ENCODE measurements around the gene SERPINA1. TPM values are rescaled to one million over a fixed set of nuclear protein-coding genes. Genes with fewer than 3 reads are reported as not detected.

The SERPINA1 gene
- total RNA-seq, 1 donor from 2014 or later = 0.13 TPM

DNA sequence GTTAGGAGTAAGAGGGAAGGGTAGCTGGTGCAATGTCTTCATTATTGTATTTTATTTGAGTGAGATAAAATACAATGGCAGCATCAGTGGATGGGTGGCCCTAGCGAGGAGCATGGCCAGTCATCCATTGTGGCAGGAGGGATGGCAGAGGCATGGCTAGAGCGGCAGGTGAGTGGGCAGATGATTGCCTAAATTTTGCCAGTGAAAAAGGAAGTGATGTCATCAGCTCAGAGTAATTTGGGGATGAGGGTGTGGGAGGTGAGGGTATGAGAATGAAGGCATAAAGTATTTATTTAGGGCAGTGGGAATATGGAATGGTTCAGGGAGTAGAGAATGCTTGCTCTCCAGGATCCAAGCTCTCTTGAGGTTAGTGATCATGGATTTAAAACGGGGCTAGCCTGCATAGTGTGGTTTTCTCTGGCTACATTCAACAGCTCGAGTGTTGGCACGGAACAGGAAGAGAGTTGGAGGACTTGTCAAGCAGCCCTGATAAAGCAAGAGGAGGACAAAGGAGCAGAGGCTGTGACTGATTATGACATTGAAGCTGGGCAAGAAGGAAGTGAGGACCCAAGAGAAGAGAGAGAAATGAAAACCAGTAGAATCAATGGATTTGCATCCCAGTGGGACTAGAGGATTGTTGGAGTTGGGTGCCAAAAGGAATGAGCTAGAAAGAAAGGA is 46.6 kb downstream of the SERPINA1 start:
- Histone ChIP-seq H3K4me1 (no peaks in the 10 kb centered on the region), H3K27ac (no peak overlapping the region), H3K79me2 (ENCODE audit: low read depth) (no peaks in the 10 kb centered on the region), H4K20me1 (ENCODE audit: low read depth) (no peaks in the 10 kb centered on the region), H3F3A (ENCODE audit: low read depth) (no peaks in the 10 kb centered on the region), H3K9ac (no peak overlapping the region), H3K4me3 (no peak overlapping the region), H2AFZ (replicated peaks) (no peak overlapping the region), H3K4me2 (no peak overlapping the region), H3K9me3 (ENCODE audit: low read depth) (no peaks in the 10 kb centered on the region), H3K36me3 (no peaks in the 10 kb centered on the region), H3K27me3 (no peaks in the 10 kb centered on the region)
- H3K27me3 Mint-ChIP-seq (ENCODE audit: insufficient read depth, low read depth) = peaks cover 5% of the 10 kb centered on the region
- no peak for TF ChIP-seq EZH2 (IDR thresholded peaks at IDR 0.05)
- TF ChIP-seq EZH2phosphoT487 (IDR thresholded peaks at IDR 0.05) = no peak
- TF ChIP-seq, protein P1, sequence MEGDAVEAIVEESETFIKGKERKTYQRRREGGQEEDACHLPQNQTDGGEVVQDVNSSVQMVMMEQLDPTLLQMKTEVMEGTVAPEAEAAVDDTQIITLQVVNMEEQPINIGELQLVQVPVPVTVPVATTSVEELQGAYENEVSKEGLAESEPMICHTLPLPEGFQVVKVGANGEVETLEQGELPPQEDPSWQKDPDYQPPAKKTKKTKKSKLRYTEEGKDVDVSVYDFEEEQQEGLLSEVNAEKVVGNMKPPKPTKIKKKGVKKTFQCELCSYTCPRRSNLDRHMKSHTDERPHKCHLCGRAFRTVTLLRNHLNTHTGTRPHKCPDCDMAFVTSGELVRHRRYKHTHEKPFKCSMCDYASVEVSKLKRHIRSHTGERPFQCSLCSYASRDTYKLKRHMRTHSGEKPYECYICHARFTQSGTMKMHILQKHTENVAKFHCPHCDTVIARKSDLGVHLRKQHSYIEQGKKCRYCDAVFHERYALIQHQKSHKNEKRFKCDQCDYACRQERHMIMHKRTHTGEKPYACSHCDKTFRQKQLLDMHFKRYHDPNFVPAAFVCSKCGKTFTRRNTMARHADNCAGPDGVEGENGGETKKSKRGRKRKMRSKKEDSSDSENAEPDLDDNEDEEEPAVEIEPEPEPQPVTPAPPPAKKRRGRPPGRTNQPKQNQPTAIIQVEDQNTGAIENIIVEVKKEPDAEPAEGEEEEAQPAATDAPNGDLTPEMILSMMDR (IDR thresholded peaks at IDR 0.05) = no peak
- no peaks in the 10 kb centered on the region for H3K9me3 Mint-ChIP-seq
- no peak for DNase-seq (ENCODE audit: low spot score)
- H3K4me3 Mint-ChIP-seq = no peak overlapping the region
- no peaks in the 10 kb centered on the region for H3K36me3 Mint-ChIP-seq
- no peaks in the 10 kb centered on the region for H3K4me1 Mint-ChIP-seq
- H3K27ac Mint-ChIP-seq = no peak overlapping the region

DNA sequence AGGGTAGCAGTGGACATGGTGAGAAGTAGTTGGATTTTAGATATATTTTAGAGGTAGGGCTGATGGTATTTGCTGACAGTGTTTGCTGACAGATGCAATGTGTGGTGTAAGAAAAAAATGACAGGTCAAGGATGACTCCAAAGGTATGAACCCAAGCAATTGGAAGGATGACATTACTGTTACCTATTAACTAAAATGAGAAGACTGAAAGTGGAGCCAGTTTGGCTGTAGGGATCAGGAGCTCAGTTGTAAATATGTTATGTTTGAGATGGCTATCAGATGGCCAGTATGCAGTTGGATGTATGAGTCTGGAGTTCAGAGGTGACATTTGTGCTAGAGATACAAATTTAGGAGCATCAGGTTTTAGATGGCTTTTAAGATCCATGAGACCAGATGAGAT is 47.9 kb downstream of the SERPINA1 start:
- no peaks in the 10 kb centered on the region for H3K36me3 ChIP-seq
- no peak overlapping the region for H3K27ac Mint-ChIP-seq

GRCh38 chr14:94338023-94338422 is 50.4 kb downstream of the SERPINA1 start:
- Histone ChIP-seq H3K79me2 (ENCODE audit: low read depth) (no peaks in the 10 kb centered on the region), H4K20me1 (ENCODE audit: low read depth) (no peaks in the 10 kb centered on the region), H3K4me2 (no peak overlapping the region), H3K9me3 (ENCODE audit: low read depth) (no peaks in the 10 kb centered on the region), H3K4me1 (no peaks in the 10 kb centered on the region), H3K27me3 (no peaks in the 10 kb centered on the region), H3K27ac (no peak overlapping the region), H2AFZ (replicated peaks) (no peak overlapping the region), H3K4me3 (no peak overlapping the region), H3K36me3 (no peaks in the 10 kb centered on the region), H3K9ac (no peak overlapping the region), H3F3A (ENCODE audit: low read depth) (no peaks in the 10 kb centered on the region)
- TF ChIP-seq EZH2 (IDR thresholded peaks at IDR 0.05) = no peak
- no peak for TF ChIP-seq EZH2phosphoT487 (IDR thresholded peaks at IDR 0.05)
- TF ChIP-seq, protein P1 (IDR thresholded peaks at IDR 0.05) = no peak
- Mint-ChIP-seq H3K4me1 (no peaks in the 10 kb centered on the region), H3K27me3 (ENCODE audit: insufficient read depth, low read depth) (peaks cover 5% of the 10 kb centered on the region), H3K27ac (no peak overlapping the region), H3K9me3 (peaks cover 5% of the 10 kb centered on the region), H3K36me3 (no peaks in the 10 kb centered on the region), H3K4me3 (no peak overlapping the region)
- DNase-seq (ENCODE audit: low spot score) = no peak

More for the DNA sequence above, 47.9 kb downstream of the SERPINA1 start:
- H3K4me3 ChIP-seq = no peak overlapping the region
- H3K9me3 ChIP-seq (ENCODE audit: low read depth) = no peaks in the 10 kb centered on the region
- H3K36me3 Mint-ChIP-seq = no peaks in the 10 kb centered on the region
- H3K4me1 Mint-ChIP-seq = no peaks in the 10 kb centered on the region
- H3K27me3 Mint-ChIP-seq (ENCODE audit: insufficient read depth, low read depth) = peaks cover 5% of the 10 kb centered on the region
- H3K4me1 ChIP-seq = no peaks in the 10 kb centered on the region
- TF ChIP-seq, protein P1 (IDR thresholded peaks at IDR 0.05) = no peak
- no peak for TF ChIP-seq EZH2 (IDR thresholded peaks at IDR 0.05)
- no peak for TF ChIP-seq EZH2phosphoT487 (IDR thresholded peaks at IDR 0.05)
- H4K20me1 ChIP-seq (ENCODE audit: low read depth) = no peaks in the 10 kb centered on the region
- H3K4me2 ChIP-seq = no peak overlapping the region
- no peak overlapping the region for H3K27ac ChIP-seq
- no peaks in the 10 kb centered on the region for H3F3A ChIP-seq (ENCODE audit: low read depth)
- H2AFZ ChIP-seq (replicated peaks) = no peak overlapping the region
- H3K9ac ChIP-seq = no peak overlapping the region
- no peak for DNase-seq (ENCODE audit: low spot score)
- H3K79me2 ChIP-seq (ENCODE audit: low read depth) = no peaks in the 10 kb centered on the region
- peaks cover 3% of the 10 kb centered on the region for H3K9me3 Mint-ChIP-seq
- no peaks in the 10 kb centered on the region for H3K27me3 ChIP-seq
- no peak overlapping the region for H3K4me3 Mint-ChIP-seq
